ENCODE results near the gene ACVR1B. TPM values are rescaled to one million over a fixed set of nuclear protein-coding genes. Genes with fewer than 3 reads are reported as not detected.

Gene ACVR1B
- total and polyA plus RNA-seq, 3 donors from 2014 or later = 36.8 to 44.6 (median 37.3) TPM

- 86 to 91% methylated on average over 5 of the region's 5 CpGs for WGBS, 2 donors
- no peaks in the 10 kb centered on the region for H3K9me3 ChIP-seq
- no peak for TF ChIP-seq POLR2A (IDR thresholded peaks at IDR 0.05)
- TF ChIP-seq CTCF (IDR thresholded peaks at IDR 0.05) = no peak
- H3K4me3 ChIP-seq = no peak overlapping the region
- DNase-seq = no peak
- no peaks in the 10 kb centered on the region for H3K36me3 ChIP-seq (ENCODE audit: low read depth, missing control alignments)
- H3K4me1 ChIP-seq = no peaks in the 10 kb centered on the region
- no peaks in the 10 kb centered on the region for H3K27me3 ChIP-seq
- intact Hi-C loops (cut with DNase I; ENCODE audit: low total_unique reads) = no loop called here
- H3K27ac ChIP-seq = no peak overlapping the region
Measured at GRCh38 chr12:51997136-51997535, 45.6 kb downstream of the ACVR1B start.

- TF ChIP-seq CTCF (IDR thresholded peaks at IDR 0.05) (no peak), POLR2A (IDR thresholded peaks at IDR 0.05) (no peak)
- WGBS, 2 donors = 83 to 92% methylated on average over 5 to 8 of the region's 8 CpGs
Measured at GRCh38 chr12:52003016-52003550, 51.6 kb downstream of the ACVR1B start.

GRCh38 chr12:52003591-52003990 is 52.1 kb downstream of the ACVR1B start:
- WGBS, 2 donors = 84 to 87% methylated on average over 6 of the region's 6 CpGs

More at GRCh38 chr12:52003016-52003550, 51.6 kb downstream of the ACVR1B start:
- H3K36me3 ChIP-seq (ENCODE audit: low read depth, missing control alignments) = no peaks in the 10 kb centered on the region
- H3K27me3 ChIP-seq = no peaks in the 10 kb centered on the region
- intact Hi-C loops (cut with DNase I; ENCODE audit: low total_unique reads) = no loop called here
- H3K9me3 ChIP-seq = no peaks in the 10 kb centered on the region
- no peak for DNase-seq
- H3K27ac ChIP-seq = no peak overlapping the region
- peaks cover 7% of the 10 kb centered on the region for H3K4me1 ChIP-seq
- no peak overlapping the region for H3K4me3 ChIP-seq

GRCh38 chr12:52004042-52004648 is 52.6 kb downstream of the ACVR1B start:
- Histone ChIP-seq H3K27me3 (no peaks in the 10 kb centered on the region), H3K27ac (no peak overlapping the region), H3K4me1 (peaks cover 18% of the 10 kb centered on the region), H3K9me3 (no peaks in the 10 kb centered on the region), H3K4me3 (no peak overlapping the region), H3K36me3 (ENCODE audit: low read depth, missing control alignments) (no peaks in the 10 kb centered on the region)
- TF ChIP-seq CTCF (IDR thresholded peaks at IDR 0.05) (peak; percentile 51 to 78 (median 67)), POLR2A (IDR thresholded peaks at IDR 0.05) (no peak)
- DNase-seq = peak; percentile 58
- 62 to 71% methylated on average over 3 to 5 of the region's 5 CpGs for WGBS, 2 donors
- intact Hi-C loops (cut with DNase I; ENCODE audit: low total_unique reads) = no loop called here

More at GRCh38 chr12:52003591-52003990, 52.1 kb downstream of the ACVR1B start:
- no peak for DNase-seq
- Histone ChIP-seq H3K27ac (no peak overlapping the region), H3K27me3 (no peaks in the 10 kb centered on the region), H3K4me1 (peaks cover 13% of the 10 kb centered on the region), H3K36me3 (ENCODE audit: low read depth, missing control alignments) (no peaks in the 10 kb centered on the region), H3K4me3 (no peak overlapping the region), H3K9me3 (no peaks in the 10 kb centered on the region)
- intact Hi-C loops (cut with DNase I; ENCODE audit: low total_unique reads) = no loop called here
- TF ChIP-seq POLR2A (IDR thresholded peaks at IDR 0.05) (no peak), CTCF (IDR thresholded peaks at IDR 0.05) (no peak)
